IMR-90 (cell line): ENCODE measurements around the gene SSR4. TPM values are rescaled to one million over a fixed set of nuclear protein-coding genes. Genes with fewer than 3 reads are reported as not detected.

ENCODE experiments used
- ATAC-seq: fragments of 200-7000 bp; cut with Tn5 transposase; 2 replicates; pipeline ENCODE4 v1.9.1; 2020; ENCODE audit warnings: low read depth, mild to moderate bottlenecking, moderate library complexity
- BruUV-seq: library from RNA; stranded (reverse); fragments of 400-500 nt; replicated peaks from 2 replicates; lab custom pipeline; 2021; lab: Mats Ljungman, UMichigan
- CTCF ChIA-PET: fragments of 300-600 bp; formaldehyde crosslinking; extraction: SDS; loops from one replicate; lab custom pipeline; 2021; ENCODE audit warnings: antibody characterized with exemption; lab: Yijun Ruan, JAX
- POLR2A ChIA-PET: fragments of 300-600 bp; sonication (Branson Sonifier 250); formaldehyde crosslinking; loops from one replicate; lab custom pipeline; 2022; ENCODE audit warnings: antibody characterized with exemption; ENCODE audit not compliant: unreplicated experiment; lab: Charles Lee
- DNase-seq: peaks from one replicate; pipeline ENCODE4 v3.0.0; 2013
- H2AFZ ChIP-seq: replicated peaks from 2 replicates; pipeline ENCODE3; 2013; ENCODE audit warnings: low read length, mild to moderate bottlenecking; ENCODE audit not compliant: poor library complexity
- H2AK5ac ChIP-seq: 2 replicates; pipeline ENCODE4 v1.6.1; 2013; ENCODE audit warnings: low read depth, low read length, inconsistent platforms
- H2AK9ac ChIP-seq: replicated peaks from 2 replicates; pipeline ENCODE3; 2013; ENCODE audit warnings: mild to moderate bottlenecking, low read depth, low read length, moderate library complexity; ENCODE audit not compliant: poor library complexity
- H2BK120ac ChIP-seq: 2 replicates; pipeline ENCODE4 v1.6.1; 2013; ENCODE audit warnings: low read depth, low read length, inconsistent platforms
- H2BK15ac ChIP-seq: 3 replicates; pipeline ENCODE4 v1.6.1; 2013; ENCODE audit warnings: low read depth, low read length, inconsistent platforms
- H2BK20ac ChIP-seq: 2 replicates; pipeline ENCODE4 v1.6.1; 2013; ENCODE audit warnings: low read depth, mild to moderate bottlenecking, inconsistent platforms, low read length, moderate library complexity
- H2BK5ac ChIP-seq: 2 replicates; pipeline ENCODE4 v1.6.1; 2013; ENCODE audit warnings: mild to moderate bottlenecking, low read depth, low read length, inconsistent platforms; ENCODE audit not compliant: poor library complexity, severe bottlenecking
- H3K14ac ChIP-seq: replicated peaks from 2 replicates; pipeline ENCODE4 v1.6.1; 2013; ENCODE audit warnings: low read depth, low read length, inconsistent platforms
- H3K18ac ChIP-seq: 2 replicates; pipeline ENCODE4 v1.6.1; 2013; ENCODE audit warnings: low read depth, low read length, control low read depth
- H3K23ac ChIP-seq: 2 replicates; pipeline ENCODE4 v1.6.1; 2013; ENCODE audit warnings: low read depth, low read length, inconsistent platforms
- H3K27ac ChIP-seq: 2 replicates; pipeline ENCODE4 v1.5.1; 2013; ENCODE audit warnings: mild to moderate bottlenecking, control low read depth, low read length; ENCODE audit not compliant: insufficient read depth
- H3K27me3 ChIP-seq: 2 replicates; pipeline ENCODE4 v1.6.1; 2013; ENCODE audit warnings: low read length; ENCODE audit not compliant: control insufficient read depth, insufficient read depth
- H3K36me3 ChIP-seq: 2 replicates; pipeline ENCODE4 v1.6.1; 2013; ENCODE audit warnings: low read length, mixed read lengths; ENCODE audit not compliant: control insufficient read depth, insufficient read depth
- H3K4ac ChIP-seq: 2 replicates; pipeline ENCODE4 v1.6.1; 2013; ENCODE audit warnings: low read depth, low read length, inconsistent platforms
- H3K4me1 ChIP-seq: 2 replicates; pipeline ENCODE4 v1.6.1; 2013; ENCODE audit warnings: low read length, mixed read lengths; ENCODE audit not compliant: control insufficient read depth, insufficient read depth
- H3K4me2 ChIP-seq: 2 replicates; pipeline ENCODE4 v1.6.1; 2013; ENCODE audit warnings: low read depth, mild to moderate bottlenecking, control low read depth, low read length, moderate library complexity
- H3K4me3 ChIP-seq: 2 replicates; pipeline ENCODE4 v1.5.1; 2013; ENCODE audit warnings: low read depth, mild to moderate bottlenecking, control low read depth, low read length, moderate library complexity; ENCODE audit not compliant: insufficient read depth
- H3K56ac ChIP-seq: 2 replicates; pipeline ENCODE4 v1.6.1; 2013; ENCODE audit warnings: low read length, inconsistent platforms; ENCODE audit not compliant: insufficient read depth; ENCODE audit errors: extremely low read depth
- H3K79me1 ChIP-seq, 2 experiments: 2 replicates each; pipeline ENCODE4 v1.6.1; 2013; ENCODE audit warnings: low read length in 2 of 2, inconsistent platforms in 1 of 2, low read depth in 1 of 2
- H3K9ac ChIP-seq: 2 replicates; pipeline ENCODE4 v1.6.1; 2013; ENCODE audit warnings: low read depth, low read length, control low read depth
- H3K9me1 ChIP-seq: 2 replicates; pipeline ENCODE4 v1.6.1; 2013; ENCODE audit warnings: low read length, inconsistent platforms; ENCODE audit not compliant: insufficient read depth
- H3K9me3 ChIP-seq: 2 replicates; pipeline ENCODE4 v1.6.1; 2013; ENCODE audit warnings: low read length; ENCODE audit not compliant: control insufficient read depth, insufficient read depth
- H4K20me1 ChIP-seq: 2 replicates; pipeline ENCODE4 v1.6.1; 2013; ENCODE audit warnings: low read length, inconsistent platforms; ENCODE audit not compliant: insufficient read depth
- H4K5ac ChIP-seq: 2 replicates; pipeline ENCODE4 v1.6.1; 2013; ENCODE audit warnings: mild to moderate bottlenecking, low read depth, low read length, control low read depth
- H4K8ac ChIP-seq, 2 experiments: 2 replicates each; pipeline ENCODE4 v1.6.1; 2013; ENCODE audit warnings: low read depth in 2 of 2, low read length in 2 of 2, control low read depth in 1 of 2, inconsistent platforms in 1 of 2
- H4K91ac ChIP-seq: 2 replicates; pipeline ENCODE4 v1.6.1; 2013; ENCODE audit warnings: low read depth, low read length, inconsistent platforms; ENCODE audit not compliant: insufficient read depth
- BHLHE40 ChIP-seq: fragments of 150-350 bp; IDR thresholded peaks from 2 replicates; pipeline ENCODE4 v1.6.1; 2016; ENCODE audit warnings: mild to moderate bottlenecking, low read depth, low read length
- CEBPB ChIP-seq: IDR thresholded peaks from 2 replicates; pipeline ENCODE4 v1.6.1; 2012; ENCODE audit warnings: low read depth, low read length, improper control_type of control experiment
- CHD1 ChIP-seq: IDR thresholded peaks from 2 replicates; pipeline ENCODE4 v1.6.1; 2012; ENCODE audit warnings: low read depth, low read length, improper control_type of control experiment
- CTCF ChIP-seq: conservative IDR thresholded peaks from 2 replicates; pipeline ENCODE4 v1.5.1; 2012; ENCODE audit warnings: mild to moderate bottlenecking, low read depth, low read length, improper control_type of control experiment
- ELK1 ChIP-seq: fragments of 150-350 bp; IDR thresholded peaks from 2 replicates; pipeline ENCODE4 v1.6.1; 2016; ENCODE audit warnings: low read depth, mild to moderate bottlenecking, low read length, moderate library complexity, borderline replicate concordance
- FOS ChIP-seq: fragments of 150-350 bp; IDR thresholded peaks from 2 replicates; pipeline ENCODE4 v1.6.1; 2016; ENCODE audit warnings: low read depth, low read length
- MAFK ChIP-seq: IDR thresholded peaks from 2 replicates; pipeline ENCODE4 v1.6.1; 2012; ENCODE audit warnings: low read depth, low read length, improper control_type of control experiment
- MAZ ChIP-seq: IDR thresholded peaks from 2 replicates; pipeline ENCODE4 v1.6.1; 2012; ENCODE audit warnings: low read depth, mild to moderate bottlenecking, low read length, improper control_type of control experiment, moderate library complexity, borderline replicate concordance
- NFE2L2 ChIP-seq: fragments of 150-350 bp; IDR thresholded peaks from 2 replicates; pipeline ENCODE4 v1.6.1; 2016; ENCODE audit warnings: low read depth, mild to moderate bottlenecking, low read length
- POLR2A ChIP-seq: IDR thresholded peaks from 2 replicates; pipeline ENCODE4 v1.6.1; 2012; ENCODE audit warnings: mild to moderate bottlenecking, low read depth, low read length
- RAD21 ChIP-seq: IDR thresholded peaks from 2 replicates; pipeline ENCODE4 v1.6.1; 2012; ENCODE audit warnings: low read length, improper control_type of control experiment
- RCOR1 ChIP-seq: IDR thresholded peaks from 2 replicates; pipeline ENCODE4 v1.6.1; 2012; ENCODE audit warnings: mild to moderate bottlenecking, low read length, improper control_type of control experiment; ENCODE audit not compliant: insufficient replicate concordance
- RFX5 ChIP-seq: IDR thresholded peaks from 2 replicates; pipeline ENCODE4 v1.8.0; 2012; ENCODE audit warnings: low read depth, mild to moderate bottlenecking, low read length, moderate library complexity
- SMC3 ChIP-seq: fragments of 150-350 bp; IDR thresholded peaks from 2 replicates; pipeline ENCODE4 v1.6.1; 2016; ENCODE audit warnings: low read depth, mild to moderate bottlenecking, antibody characterized with exemption, low read length, moderate library complexity
- WGBS, 2 experiments: methylation state at CpG; one replicate each; pipeline versions ENCODE4 v1.1.5 to v1.1.7; 2013; ENCODE audit warnings: missing lambda C conversion rate in 2 of 2; ENCODE audit not compliant: insufficient read length in 1 of 2; ENCODE audit errors: extremely low coverage in 2 of 2; 5-methylcytosine and 5-hydroxymethylcytosine counted together
- dilution Hi-C: fragments of 300-500 bp; cut with HindIII; formaldehyde crosslinking; loops from one replicate; pipeline ENCODE4 v1.14.3; 2018; ENCODE audit warnings: low sequenced_read_pairs; ENCODE audit not compliant: unreplicated experiment
- in situ Hi-C: fragments of 300-500 bp; cut with MboI; formaldehyde crosslinking; loops from 3 replicates; pipeline ENCODE4 v1.14.3; 2019; ENCODE audit warnings: low sequenced_read_pairs, inconsistent platforms, mixed read lengths
- intact Hi-C: fragments of 100-400 bp; cut with micrococcal nuclease; formaldehyde crosslinking; loops from 2 replicates; pipeline ENCODE4 v1.10.0; 2022
- polyA plus RNA-seq, 3 experiments: library from polyadenylated mRNA; depleted of rRNA; stranded (reverse); fragments of >200 nt; gene quantifications; 2 replicates each; pipeline ENCODE4 v1.2.3, GENCODE V29; 2012; ENCODE audit warnings: low replicate concordance in 1 of 3
- total RNA-seq: library from RNA; depleted of rRNA; stranded (reverse); fragments of >200 nt; gene quantifications from 2 replicates; pipeline ENCODE4 v1.2.3, GENCODE V29; 2012

The SSR4 gene
- total and polyA plus RNA-seq, 2 of the 4 experiments (the other 2 are of a cell fraction): 141 to 480 TPM

- Histone ChIP-seq H2BK20ac (no peak overlapping the region; the same call in 1 of the 2 replicates), H4K5ac (peak overlapping the region; percentile 94), H3K18ac (peak overlapping the region; percentile 92; the same call in 1 of the 2 replicates), H3K4me1 (peaks cover 17% of the 10 kb centered on the region), H2BK5ac (peak overlapping the region; percentile 95), H3K27ac (peak overlapping the region; percentile 94), H4K91ac (peak overlapping the region; percentile 91), H2BK15ac (no peak overlapping the region; the same call in 2 of the 3 replicates), H4K8ac (peak overlapping the region; percentile 35 to 90; a peak in 2 of 4 replicates), H3K56ac (no peak overlapping the region), H4K20me1 (no peaks in the 10 kb centered on the region; the same call in 1 of the 2 replicates), H2AFZ (peak overlapping the region; percentile 89), H3K27me3 (no peaks in the 10 kb centered on the region), H2AK9ac (peak overlapping the region; percentile 94), H3K9me1 (no peaks in the 10 kb centered on the region), H2AK5ac (peak overlapping the region; percentile 83), H3K23ac (peak overlapping the region; percentile 72), H3K4me3 (peak overlapping the region; percentile 56), H3K9me3 (no peaks in the 10 kb centered on the region; the same call in 1 of the 2 replicates), H3K9ac (peak overlapping the region; percentile 72), H3K4me2 (peak overlapping the region; percentile 93), H3K79me1 (peaks cover 0 to 17% of the 10 kb centered on the region in 2 experiments; a peak in 2 of 4 replicates), H3K4ac (peak overlapping the region; percentile 94), H3K14ac (peak overlapping the region; percentile 84), H3K36me3 (no peaks in the 10 kb centered on the region; the same call in 1 of the 2 replicates), H2BK120ac (peak overlapping the region; percentile 85)
- dilution Hi-C loops: no loop called here
- ATAC-seq (peak; percentile 26), DNase-seq (peak; percentile 5)
- no TSS peak for BruUV-seq
- ChIA-PET CTCF (no interaction called here), POLR2A (no interaction called here)
- no CpG with 5 or more reads among the region's 27 CpGs for WGBS, 2 experiments
- in situ Hi-C loops: loop anchor here (10.0 kb wide), 1 partner anchor 199 kb away; no protein-coding TSS in a partner anchor
- intact Hi-C loops: loop anchor here (1.0 kb wide), 1 partner anchor 30 kb away; no protein-coding TSS in a partner anchor
- TF ChIP-seq SMC3 (no peak), ELK1 (no peak), RFX5 (no peak), CEBPB (no peak), MAZ (no peak), CHD1 (no peak), POLR2A (no peak), FOS (no peak), MAFK (no peak), BHLHE40 (no peak), RCOR1 (no peak), RAD21 (no peak), CTCF (no peak), NFE2L2 (no peak)
Measured at GRCh38 chrX:153765138-153766079, 29.1 kb upstream of the SSR4 start.
